A549 (cell line): ENCODE data around the gene CCDC150. TPM values are rescaled to one million over a fixed set of nuclear protein-coding genes. Genes with fewer than 3 reads are reported as not detected.

Source experiments
- ATAC-seq, 2 experiments: fragments of 200-7000 bp in 1 of 2; fragments of >200 bp in 1 of 2; cut with Nextera tagmentation in 1 of 2; cut with Tn5 transposase in 1 of 2; 3 replicates each; pipeline versions ENCODE4 v1.8.0 to v1.9.1; 2018 to 2020; ENCODE audit warnings: mild to moderate bottlenecking in 1 of 2, moderate library complexity in 1 of 2
- CTCF ChIA-PET: fragments of 300-600 bp; sonication (Branson Sonifier 250); formaldehyde crosslinking; extraction: SDS; loops from one replicate; lab custom pipeline; 2021; ENCODE audit warnings: antibody characterized with exemption, inconsistent platforms; lab: Yijun Ruan, JAX
- POLR2A ChIA-PET: fragments of 350-600 bp; formaldehyde crosslinking; extraction: SDS; loops from one replicate; lab custom pipeline; 2021; ENCODE audit warnings: antibody characterized with exemption, inconsistent platforms; lab: Yijun Ruan, JAX
- DNase-seq, 2 experiments: peaks; one replicate each; pipeline versions ENCODE4 v3.0.0 to v3.0.0-alpha.2; 2011 to 2016; ENCODE audit warnings: low read depth in 1 of 2, low spot score in 1 of 2
- FAIRE-seq: peaks from 2 replicates; lab custom pipeline; 2011; peaks lifted over from hg19 to GRCh38; lab: Jason Lieb, UNC
- H3K27ac ChIP-seq, 2 experiments: fragments of >200 bp; sonication (Bioruptor Twin); formaldehyde crosslinking; 3 replicates each; pipeline ENCODE4 v1.5.1; 2016 to 2017
- H3K4me1 ChIP-seq: fragments of >200 bp; sonication (Bioruptor Twin); formaldehyde crosslinking; 3 replicates; pipeline ENCODE4 v1.6.1; 2016
- H3K4me2 ChIP-seq: fragments of >200 bp; sonication (Bioruptor Twin); formaldehyde crosslinking; 3 replicates; pipeline ENCODE4 v1.6.1; 2016
- H3K4me3 ChIP-seq: fragments of >200 bp; sonication (Bioruptor Twin); formaldehyde crosslinking; 3 replicates; pipeline ENCODE4 v1.5.1; 2016
- H3K9me3 ChIP-seq: fragments of >200 bp; sonication (Bioruptor Twin); formaldehyde crosslinking; 3 replicates; pipeline ENCODE4 v1.6.1; 2016
- CEBPB ChIP-seq, 2 experiments: fragments of >200 bp in 1 of 2; sonication (Bioruptor Twin) in 1 of 2; formaldehyde crosslinking in 1 of 2; IDR thresholded peaks; 2 replicates each; pipeline ENCODE4 v1.6.1; 2012 to 2016
- CTCF ChIP-seq: fragments of >200 bp; sonication (Bioruptor Twin); formaldehyde crosslinking; IDR thresholded peaks from 3 replicates; pipeline ENCODE4 v1.5.1; 2016
- E2F6 ChIP-seq: IDR thresholded peaks from 2 replicates; pipeline ENCODE4 v1.6.1; 2012; ENCODE audit warnings: low read depth, borderline replicate concordance
- ELK1 ChIP-seq: fragments of 150-350 bp; IDR thresholded peaks from 2 replicates; pipeline ENCODE4 v1.6.1; 2014; ENCODE audit warnings: low read depth, mild to moderate bottlenecking, low read length
- EP300 ChIP-seq, 2 experiments: fragments of >200 bp; sonication (Bioruptor Twin); formaldehyde crosslinking; IDR thresholded peaks; 2 replicates in 1 of 2; 3 replicates in 1 of 2; pipeline ENCODE4 v1.6.1; 2016 to 2017
- HOXB5 ChIP-seq: fragments of 250-450 bp; sonication (Bioruptor Pico); IDR thresholded peaks from 2 replicates; pipeline ENCODE4 v1.5.0; 2020; ENCODE audit warnings: mild to moderate bottlenecking, moderate library complexity
- KDM5A ChIP-seq: fragments of 200-600 bp; sonication (generic); IDR thresholded peaks from 2 replicates; pipeline ENCODE4 v1.6.1; 2016; ENCODE audit warnings: antibody characterized with exemption, mild to moderate bottlenecking
- MAFK ChIP-seq: fragments of 450-650 bp; IDR thresholded peaks from 2 replicates; pipeline ENCODE4 v1.6.1; 2014; ENCODE audit not compliant: partially characterized antibody
- MAX ChIP-seq: IDR thresholded peaks from 2 replicates; pipeline ENCODE4 v1.6.1; 2012
- PHF8 ChIP-seq: fragments of 200-600 bp; sonication (generic); IDR thresholded peaks from 2 replicates; pipeline ENCODE4 v1.6.1; 2016; ENCODE audit warnings: low read depth, mild to moderate bottlenecking, antibody characterized with exemption, moderate library complexity, borderline replicate concordance
- RAD21 ChIP-seq, 2 experiments: fragments of >200 bp in 1 of 2; sonication (Bioruptor Twin) in 1 of 2; formaldehyde crosslinking in 1 of 2; IDR thresholded peaks in 1 of 2; conservative IDR thresholded peaks in 1 of 2; 2 replicates in 1 of 2; 3 replicates in 1 of 2; pipeline ENCODE4 v1.6.1; 2012 to 2018; ENCODE audit warnings: inconsistent platforms in 1 of 2
- RARB ChIP-seq: fragments of 250-450 bp; sonication (Bioruptor Pico); IDR thresholded peaks from 2 replicates; pipeline ENCODE4 v1.8.0; 2021; ENCODE audit warnings: mild to moderate bottlenecking, moderate library complexity
- TP53 ChIP-seq: fragments of 250-450 bp; sonication (Bioruptor Pico); IDR thresholded peaks from 2 replicates; pipeline ENCODE4 v1.5.0; 2021; ENCODE audit warnings: mild to moderate bottlenecking, moderate library complexity
- ZNF302 ChIP-seq: fragments of 250-450 bp; sonication (Bioruptor Pico); IDR thresholded peaks from 2 replicates; pipeline ENCODE4 v1.9.0; 2021; ENCODE audit warnings: inconsistent platforms, mild to moderate bottlenecking, moderate library complexity
- WGBS: methylation state at CpG from one replicate; pipeline ENCODE4 v1.1.6; 2017; ENCODE audit errors: missing lambda C conversion rate; 5-methylcytosine and 5-hydroxymethylcytosine counted together
- polyA plus RNA-seq, 4 experiments: library from polyadenylated mRNA; depleted of rRNA in 3 of 4; stranded (reverse); fragments of >200 nt; fragmentation: RNase III in 1 of 4; extraction: RNeasy Plus Mini Kit Qiagen cat#74134 plus additional on column Dnase treatment in 1 of 4; gene quantifications; 2 replicates in 3 of 4; 3 replicates in 1 of 4; pipeline ENCODE4 v1.2.3, GENCODE V29; 2011 to 2017
- TF ChIP-seq, protein P1 (sequence below): fragments of >200 bp; sonication (Bioruptor Twin); formaldehyde crosslinking; IDR thresholded peaks from 3 replicates; pipeline ENCODE4 v1.6.1; 2016

CCDC150 gene
- polyA plus RNA-seq, 2 of the 4 experiments (the other 2 are of a cell fraction) = 14.2 to 17.7 TPM

DNA sequence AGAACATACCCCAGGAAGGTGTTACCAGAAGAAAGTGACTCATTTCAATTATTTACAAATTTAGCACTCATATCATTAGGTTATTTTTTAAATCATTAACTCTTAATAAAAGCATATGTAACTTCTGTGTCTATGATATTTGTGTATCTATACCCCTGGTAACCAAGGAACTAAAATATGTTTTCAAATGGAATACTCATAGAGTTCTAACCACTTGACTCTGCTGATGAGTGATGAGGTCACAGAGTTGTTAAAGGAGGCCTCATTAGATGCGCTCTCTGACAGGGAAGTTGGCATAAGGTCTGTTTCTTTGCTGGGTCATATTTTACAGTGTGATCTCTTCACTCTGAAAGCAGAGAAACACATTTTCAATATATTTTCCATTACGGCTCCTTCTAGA lies 73.4 kb downstream of the CCDC150 start (continued):
- TF ChIP-seq PHF8 (no peak), KDM5A (no peak), TP53 (no peak), ELK1 (no peak), E2F6 (no peak), HOXB5 (CRISPR knock-in tag) (no peak)
- TF ChIP-seq, protein P1, sequence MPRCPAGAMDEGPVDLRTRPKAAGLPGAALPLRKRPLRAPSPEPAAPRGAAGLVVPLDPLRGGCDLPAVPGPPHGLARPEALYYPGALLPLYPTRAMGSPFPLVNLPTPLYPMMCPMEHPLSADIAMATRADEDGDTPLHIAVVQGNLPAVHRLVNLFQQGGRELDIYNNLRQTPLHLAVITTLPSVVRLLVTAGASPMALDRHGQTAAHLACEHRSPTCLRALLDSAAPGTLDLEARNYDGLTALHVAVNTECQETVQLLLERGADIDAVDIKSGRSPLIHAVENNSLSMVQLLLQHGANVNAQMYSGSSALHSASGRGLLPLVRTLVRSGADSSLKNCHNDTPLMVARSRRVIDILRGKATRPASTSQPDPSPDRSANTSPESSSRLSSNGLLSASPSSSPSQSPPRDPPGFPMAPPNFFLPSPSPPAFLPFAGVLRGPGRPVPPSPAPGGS = no peak

GRCh38 chr2:196718419-196719109 lies 79.0 kb downstream of the CCDC150 start:
- TF ChIP-seq CEBPB (IDR thresholded peaks at IDR 0.05) (peak in 1 of 2 experiments; percentile 58; a peak in 1 of 4 replicates), RARB (CRISPR knock-in tag) (no peak), EP300 (IDR thresholded peaks at IDR 0.05) (no peak), ZNF302 (no peak)
- TF ChIP-seq, protein P1 = no peak
- TF ChIP-seq, all 56 proteins: peak for 1
- DNase-seq (peak in 1 of 2 experiments; percentile 25), FAIRE-seq (no peak), ATAC-seq (peak; percentile 72 to 84)
- H3K4me1 ChIP-seq = peaks cover 19% of the 10 kb centered on the region
- 39% methylated on average over 6 of the region's 6 CpGs for WGBS
- H3K27ac ChIP-seq = peak overlapping the region; percentile 68 to 86
- ChIA-PET POLR2A (interaction anchor here (1.1 to 1.7 kb wide), 2 partner anchors 23 to 79 kb away, joined by 4 to 5 read pairs; partner anchors contain the start of gene CCDC150), CTCF (interaction anchor here (1.0 to 1.6 kb wide), 6 partner anchors 10 to 296 kb away, joined by 3 to 7 read pairs (median 4); no protein-coding TSS in a partner anchor)
- peak overlapping the region; percentile 74 for H3K4me2 ChIP-seq
- no peak overlapping the region for H3K4me3 ChIP-seq
- H3K9me3 ChIP-seq = no peaks in the 10 kb centered on the region

- POLR2A ChIA-PET = interaction anchor here (1.1 to 1.7 kb wide), 2 partner anchors 23 to 80 kb away, joined by 4 to 5 read pairs; partner anchors contain the start of gene CCDC150
- ATAC-seq = peak; percentile 100
- H3K4me2 ChIP-seq = peak overlapping the region; percentile 74
- peak; percentile 98 for TF ChIP-seq MAFK
- 0 out of 2 replicates have a peak, but pooled peaks have one; percentile 19 for TF ChIP-seq MAX
- no peak; the same call in 1 of the 3 replicates for TF ChIP-seq CTCF
- peak; percentile 21 to 25; a peak in 1 of 5 replicates for TF ChIP-seq RAD21 (conservative IDR thresholded peaks at IDR 0.05 in 1 of 2, IDR thresholded peaks at IDR 0.05 in 1 of 2)
- TF ChIP-seq ELK1 = no peak
- TF ChIP-seq, all 56 proteins: peak for 3
- no peaks in the 10 kb centered on the region for H3K9me3 ChIP-seq
- CTCF ChIA-PET = interaction anchor here (0.5 to 1.6 kb wide), 7 partner anchors 9 to 1579 kb away, joined by 3 to 7 read pairs (median 4); no protein-coding TSS in a partner anchor
- H3K27ac ChIP-seq = peak overlapping the region; percentile 68 to 86
- DNase-seq (peak; percentile 37 to 72), FAIRE-seq (no peak)
- peaks cover 19% of the 10 kb centered on the region for H3K4me1 ChIP-seq
- WGBS = 17% methylated on average over 6 of the region's 6 CpGs
- H3K4me3 ChIP-seq = no peak overlapping the region
These were observed 79.8 kb downstream of the CCDC150 start for GRCh38 chr2:196719110-196719872.
